Measurements from ENCODE around the gene KIF27.

Gene KIF27

GRCh38 chr9:83966209-83966582 is 45.0 kb upstream of the KIF27 start:
- Histone ChIP-seq H3K4me1 (ENCODE audit: control insufficient read depth, low read length) (no peaks in the 10 kb centered on the region), H3K9me2 (replicated peaks; ENCODE audit: control insufficient read depth, low read length) (no peaks in the 10 kb centered on the region), H3K27ac (ENCODE audit: low read depth, low read length) (no peak overlapping the region), H3F3A (ENCODE audit: control insufficient read depth, insufficient read depth) (peaks cover 65% of the 10 kb centered on the region), H3K36me3 (ENCODE audit: control insufficient read depth, low read length) (peaks cover 48% of the 10 kb centered on the region), H3K9me3 (ENCODE audit: control insufficient read depth, insufficient read depth, low read length) (no peaks in the 10 kb centered on the region), H3K4me2 (ENCODE audit: low read length) (no peak overlapping the region), H4K20me1 (ENCODE audit: control insufficient read depth, insufficient read depth, low read depth, low read length) (peaks cover 14% of the 10 kb centered on the region; the same call in 1 of the 2 replicates), H3K4me3 (ENCODE audit: low read length) (no peak overlapping the region), H3K79me2 (ENCODE audit: control insufficient read depth, low read length) (peaks cover 1% of the 10 kb centered on the region; the same call in 1 of the 2 replicates), H3K27me3 (ENCODE audit: control insufficient read depth, low read length) (no peaks in the 10 kb centered on the region)
- TF ChIP-seq EZH2phosphoT487 (IDR thresholded peaks at IDR 0.05; ENCODE audit: borderline replicate concordance, low read length), result no peak

GRCh38 chr9:83965350-83966208 is 44.3 kb upstream of the KIF27 start:
- peaks cover 59% of the 10 kb centered on the region for H3F3A ChIP-seq (ENCODE audit: control insufficient read depth, insufficient read depth)
- TF ChIP-seq CTCF (IDR thresholded peaks at IDR 0.05; ENCODE audit: low read depth, low read length, poor library complexity, severe bottlenecking) (no peak), EZH2phosphoT487 (IDR thresholded peaks at IDR 0.05; ENCODE audit: borderline replicate concordance, low read length) (no peak)
- no peaks in the 10 kb centered on the region for H3K27me3 ChIP-seq (ENCODE audit: control insufficient read depth, low read length)
- H4K20me1 ChIP-seq (ENCODE audit: control insufficient read depth, insufficient read depth, low read depth, low read length), result peaks cover 10% of the 10 kb centered on the region; the same call in 1 of the 2 replicates
- H3K4me3 ChIP-seq (ENCODE audit: low read length), result no peak overlapping the region
- no peaks in the 10 kb centered on the region for H3K4me1 ChIP-seq (ENCODE audit: control insufficient read depth, low read length)
- no peaks in the 10 kb centered on the region for H3K9me3 ChIP-seq (ENCODE audit: control insufficient read depth, insufficient read depth, low read length)
- H3K9me2 ChIP-seq (replicated peaks; ENCODE audit: control insufficient read depth, low read length), result no peaks in the 10 kb centered on the region
- H3K36me3 ChIP-seq (ENCODE audit: control insufficient read depth, low read length), result peaks cover 42% of the 10 kb centered on the region
- H3K4me2 ChIP-seq (ENCODE audit: low read length), result no peak overlapping the region
- H3K79me2 ChIP-seq (ENCODE audit: control insufficient read depth, low read length), result no peaks in the 10 kb centered on the region
- H3K27ac ChIP-seq (ENCODE audit: low read depth, low read length), result no peak overlapping the region

GRCh38 chr9:83964973-83965349 is 43.7 kb upstream of the KIF27 start:
- H4K20me1 ChIP-seq (ENCODE audit: control insufficient read depth, insufficient read depth, low read depth, low read length), result peaks cover 6% of the 10 kb centered on the region; the same call in 1 of the 2 replicates
- H3F3A ChIP-seq (ENCODE audit: control insufficient read depth, insufficient read depth), result peaks cover 53% of the 10 kb centered on the region
- H3K9me2 ChIP-seq (replicated peaks; ENCODE audit: control insufficient read depth, low read length), result no peaks in the 10 kb centered on the region
- H3K4me2 ChIP-seq (ENCODE audit: low read length), result no peak overlapping the region
- no peak overlapping the region for H3K27ac ChIP-seq (ENCODE audit: low read depth, low read length)
- H3K4me1 ChIP-seq (ENCODE audit: control insufficient read depth, low read length), result no peaks in the 10 kb centered on the region
- H3K4me3 ChIP-seq (ENCODE audit: low read length), result no peak overlapping the region
- H3K27me3 ChIP-seq (ENCODE audit: control insufficient read depth, low read length), result no peaks in the 10 kb centered on the region
- H3K9me3 ChIP-seq (ENCODE audit: control insufficient read depth, insufficient read depth, low read length), result no peaks in the 10 kb centered on the region
- TF ChIP-seq CTCF (IDR thresholded peaks at IDR 0.05; ENCODE audit: low read depth, low read length, poor library complexity, severe bottlenecking), result no peak
- no peak for TF ChIP-seq EZH2phosphoT487 (IDR thresholded peaks at IDR 0.05; ENCODE audit: borderline replicate concordance, low read length)
- no peaks in the 10 kb centered on the region for H3K79me2 ChIP-seq (ENCODE audit: control insufficient read depth, low read length)
- peaks cover 36% of the 10 kb centered on the region for H3K36me3 ChIP-seq (ENCODE audit: control insufficient read depth, low read length)

- Histone ChIP-seq H3F3A (ENCODE audit: control insufficient read depth, insufficient read depth) (peaks cover 32% of the 10 kb centered on the region), H3K27me3 (ENCODE audit: control insufficient read depth, low read length) (no peaks in the 10 kb centered on the region), H3K4me1 (ENCODE audit: control insufficient read depth, low read length) (peaks cover 5% of the 10 kb centered on the region), H3K9me2 (replicated peaks; ENCODE audit: control insufficient read depth, low read length) (no peaks in the 10 kb centered on the region), H3K79me2 (ENCODE audit: control insufficient read depth, low read length) (no peaks in the 10 kb centered on the region), H3K27ac (ENCODE audit: low read depth, low read length) (no peak overlapping the region), H3K4me2 (ENCODE audit: low read length) (no peak overlapping the region), H3K4me3 (ENCODE audit: low read length) (no peak overlapping the region), H4K20me1 (ENCODE audit: control insufficient read depth, insufficient read depth, low read depth, low read length) (peaks cover 3% of the 10 kb centered on the region; the same call in 1 of the 2 replicates), H3K9me3 (ENCODE audit: control insufficient read depth, insufficient read depth, low read length) (no peaks in the 10 kb centered on the region), H3K36me3 (ENCODE audit: control insufficient read depth, low read length) (peaks cover 11% of the 10 kb centered on the region)
- TF ChIP-seq EZH2phosphoT487 (IDR thresholded peaks at IDR 0.05; ENCODE audit: borderline replicate concordance, low read length) (no peak), CTCF (IDR thresholded peaks at IDR 0.05; ENCODE audit: low read depth, low read length, poor library complexity, severe bottlenecking) (no peak)
These were observed 40.9 kb upstream of the KIF27 start for GRCh38 chr9:83962165-83962564.
